Measurements from ENCODE around the gene LIMK1. TPM values are rescaled to one million over a fixed set of nuclear protein-coding genes. Genes with fewer than 3 reads are reported as not detected.
"Not testable (repeated sequence)": the region's sequence is repeated elsewhere in the genome, so short reads cannot be mapped to it uniquely, and the experiment has no call there.

LIMK1 gene
- total RNA-seq, 1 experiment from 2014 or later = 31.4 TPM

- H3K4me1 Mint-ChIP-seq (ENCODE audit: low read depth, unreplicated experiment) = no peaks in the 10 kb centered on the region
- intact Hi-C loops (cut with micrococcal nuclease; ENCODE audit: unreplicated experiment) = no loop called here
- H3K9me3 Mint-ChIP-seq (ENCODE audit: unreplicated experiment) = no peaks in the 10 kb centered on the region
- POLR2A ChIA-PET = no interaction called here
- TF ChIP-seq, protein P1, sequence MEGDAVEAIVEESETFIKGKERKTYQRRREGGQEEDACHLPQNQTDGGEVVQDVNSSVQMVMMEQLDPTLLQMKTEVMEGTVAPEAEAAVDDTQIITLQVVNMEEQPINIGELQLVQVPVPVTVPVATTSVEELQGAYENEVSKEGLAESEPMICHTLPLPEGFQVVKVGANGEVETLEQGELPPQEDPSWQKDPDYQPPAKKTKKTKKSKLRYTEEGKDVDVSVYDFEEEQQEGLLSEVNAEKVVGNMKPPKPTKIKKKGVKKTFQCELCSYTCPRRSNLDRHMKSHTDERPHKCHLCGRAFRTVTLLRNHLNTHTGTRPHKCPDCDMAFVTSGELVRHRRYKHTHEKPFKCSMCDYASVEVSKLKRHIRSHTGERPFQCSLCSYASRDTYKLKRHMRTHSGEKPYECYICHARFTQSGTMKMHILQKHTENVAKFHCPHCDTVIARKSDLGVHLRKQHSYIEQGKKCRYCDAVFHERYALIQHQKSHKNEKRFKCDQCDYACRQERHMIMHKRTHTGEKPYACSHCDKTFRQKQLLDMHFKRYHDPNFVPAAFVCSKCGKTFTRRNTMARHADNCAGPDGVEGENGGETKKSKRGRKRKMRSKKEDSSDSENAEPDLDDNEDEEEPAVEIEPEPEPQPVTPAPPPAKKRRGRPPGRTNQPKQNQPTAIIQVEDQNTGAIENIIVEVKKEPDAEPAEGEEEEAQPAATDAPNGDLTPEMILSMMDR (IDR thresholded peaks at IDR 0.05; ENCODE audit: insufficient read depth in 1 of 2, low read depth in 1 of 2, low read length in 1 of 2, severe bottlenecking in 1 of 2, unreplicated experiment in 1 of 2) = no peak
- H3K4me3 ChIP-seq (ENCODE audit: low read depth, low read length) = no peak overlapping the region
- no peaks in the 10 kb centered on the region for H3K36me3 Mint-ChIP-seq (ENCODE audit: insufficient read depth, unreplicated experiment)
- H3K27me3 Mint-ChIP-seq (ENCODE audit: insufficient read depth, unreplicated experiment) = no peaks in the 10 kb centered on the region
- no TSS peak for BruUV-seq (replicated peaks)
- H3K4me1 ChIP-seq = no peaks in the 10 kb centered on the region
- CTCF ChIA-PET = no interaction called here
- H3K36me3 ChIP-seq (ENCODE audit: control insufficient read depth, insufficient read depth, low read length) = no peaks in the 10 kb centered on the region
- no peaks in the 10 kb centered on the region for H3K9me3 ChIP-seq
- no peaks in the 10 kb centered on the region for H3K27me3 ChIP-seq (replicated peaks; ENCODE audit: control insufficient read depth, insufficient read depth, low read length)
- H3K4me3 Mint-ChIP-seq (ENCODE audit: unreplicated experiment) = no peak overlapping the region
- no peak for DNase-seq
- H3K27ac Mint-ChIP-seq (ENCODE audit: unreplicated experiment) = no peak overlapping the region
Observed at GRCh38 chr7:74042746-74043522, 40.7 kb upstream of the LIMK1 start.

GRCh38 chr7:74043523-74043951 is 40.1 kb upstream of the LIMK1 start:
- no peaks in the 10 kb centered on the region for H3K27me3 Mint-ChIP-seq (ENCODE audit: insufficient read depth, unreplicated experiment)
- intact Hi-C loops (cut with micrococcal nuclease; ENCODE audit: unreplicated experiment) = no loop called here
- H3K27ac Mint-ChIP-seq (ENCODE audit: unreplicated experiment) = no peak overlapping the region
- Histone ChIP-seq H3K27me3 (replicated peaks; ENCODE audit: control insufficient read depth, insufficient read depth, low read length) (no peaks in the 10 kb centered on the region), H3K36me3 (ENCODE audit: control insufficient read depth, insufficient read depth, low read length) (no peaks in the 10 kb centered on the region), H3K4me3 (ENCODE audit: low read depth, low read length) (no peak overlapping the region), H3K4me1 (no peaks in the 10 kb centered on the region), H3K9me3 (no peaks in the 10 kb centered on the region)
- CTCF ChIA-PET = no interaction called here
- POLR2A ChIA-PET = no interaction called here
- H3K4me1 Mint-ChIP-seq (ENCODE audit: low read depth, unreplicated experiment) = no peaks in the 10 kb centered on the region
- H3K9me3 Mint-ChIP-seq (ENCODE audit: unreplicated experiment) = no peaks in the 10 kb centered on the region
- H3K36me3 Mint-ChIP-seq (ENCODE audit: insufficient read depth, unreplicated experiment) = no peaks in the 10 kb centered on the region
- BruUV-seq (replicated peaks) = no TSS peak
- no peak overlapping the region for H3K4me3 Mint-ChIP-seq (ENCODE audit: unreplicated experiment)
- TF ChIP-seq, protein P1 (IDR thresholded peaks at IDR 0.05; ENCODE audit: insufficient read depth in 1 of 2, low read depth in 1 of 2, low read length in 1 of 2, severe bottlenecking in 1 of 2, unreplicated experiment in 1 of 2) = no peak
- no peak for DNase-seq

DNA sequence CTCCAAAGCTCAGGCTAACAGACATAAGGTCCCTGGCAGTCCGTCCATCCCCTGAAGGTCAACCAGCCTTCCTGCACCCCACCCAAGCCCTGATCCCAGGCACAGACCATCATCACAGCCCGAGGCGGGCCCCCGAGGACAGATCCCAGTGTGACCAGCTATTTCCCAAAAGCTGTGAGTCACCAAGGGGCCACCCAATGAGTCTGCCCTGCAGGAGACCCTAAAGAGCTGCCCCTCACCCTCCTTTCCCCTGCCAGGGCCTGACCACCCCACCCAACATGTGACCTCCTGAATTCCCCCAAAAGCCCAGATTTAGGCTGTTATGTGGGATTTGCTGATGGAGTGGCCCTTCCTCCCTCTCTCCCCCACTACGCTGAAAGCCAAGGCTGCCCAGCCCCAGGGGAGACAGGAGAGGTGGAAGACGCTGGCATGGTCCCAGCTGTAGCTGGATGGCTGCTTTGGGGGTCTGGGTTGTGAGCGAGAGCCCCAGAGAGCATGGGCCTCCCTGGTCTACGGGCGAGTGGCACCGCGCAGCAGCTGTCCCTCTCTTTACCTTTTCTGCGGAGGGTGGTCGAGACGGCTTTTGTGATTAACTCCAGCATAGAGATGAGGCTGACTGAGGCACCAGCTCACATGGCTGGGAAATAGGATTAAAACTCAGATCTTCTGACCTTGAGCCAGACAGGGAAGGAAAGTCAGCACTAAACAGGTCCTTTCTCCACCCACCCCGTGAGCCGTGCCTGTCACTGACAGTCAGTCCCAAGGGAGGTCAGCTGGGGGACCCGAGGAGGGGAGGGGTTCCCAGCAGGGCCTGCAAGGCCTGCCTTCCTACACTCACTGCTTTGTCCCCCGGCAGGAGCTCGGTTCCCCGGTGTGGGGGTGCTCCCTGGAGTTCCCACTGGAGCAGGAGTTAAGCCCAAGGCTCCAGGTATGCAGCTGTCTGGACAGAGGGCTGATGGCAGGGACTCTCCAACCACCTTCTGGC is 38.9 kb upstream of the LIMK1 start:
- Histone ChIP-seq H3K4me3 (ENCODE audit: low read depth, low read length) (no peak overlapping the region), H3K4me1 (no peaks in the 10 kb centered on the region), H3K9me3 (no peaks in the 10 kb centered on the region), H3K36me3 (ENCODE audit: control insufficient read depth, insufficient read depth, low read length) (no peaks in the 10 kb centered on the region), H3K27me3 (replicated peaks; ENCODE audit: control insufficient read depth, insufficient read depth, low read length) (no peaks in the 10 kb centered on the region)
- Mint-ChIP-seq H3K36me3 (ENCODE audit: insufficient read depth, unreplicated experiment) (no peaks in the 10 kb centered on the region), H3K9me3 (ENCODE audit: unreplicated experiment) (no peaks in the 10 kb centered on the region), H3K27me3 (ENCODE audit: insufficient read depth, unreplicated experiment) (no peaks in the 10 kb centered on the region), H3K27ac (ENCODE audit: unreplicated experiment) (no peak overlapping the region), H3K4me1 (ENCODE audit: low read depth, unreplicated experiment) (no peaks in the 10 kb centered on the region), H3K4me3 (ENCODE audit: unreplicated experiment) (no peak overlapping the region)
- intact Hi-C loops (cut with micrococcal nuclease; ENCODE audit: unreplicated experiment) = no loop called here
- BruUV-seq (replicated peaks) = no TSS peak
- CTCF ChIA-PET = interaction anchor here (1.1 kb wide), 1 partner anchor 18 kb away, joined by 4 read pairs; no protein-coding TSS in a partner anchor
- DNase-seq = no peak
- POLR2A ChIA-PET = no interaction called here
- TF ChIP-seq, protein P1 (IDR thresholded peaks at IDR 0.05; ENCODE audit: insufficient read depth in 1 of 2, low read depth in 1 of 2, low read length in 1 of 2, severe bottlenecking in 1 of 2, unreplicated experiment in 1 of 2) = no peak

GRCh38 chr7:74046581-74046980 is 37.0 kb upstream of the LIMK1 start:
- H3K9me3 Mint-ChIP-seq (ENCODE audit: unreplicated experiment); CTCF ChIA-PET; POLR2A ChIA-PET; H3K4me3 Mint-ChIP-seq (ENCODE audit: unreplicated experiment); H3K4me3 ChIP-seq (ENCODE audit: low read depth, low read length); H3K27ac Mint-ChIP-seq (ENCODE audit: unreplicated experiment); BruUV-seq (replicated peaks); H3K4me1 Mint-ChIP-seq (ENCODE audit: low read depth, unreplicated experiment); H3K36me3 Mint-ChIP-seq (ENCODE audit: insufficient read depth, unreplicated experiment); intact Hi-C loops (cut with micrococcal nuclease; ENCODE audit: unreplicated experiment); DNase-seq; H3K4me1 ChIP-seq; H3K27me3 ChIP-seq (replicated peaks; ENCODE audit: control insufficient read depth, insufficient read depth, low read length); H3K9me3 ChIP-seq; H3K27me3 Mint-ChIP-seq (ENCODE audit: insufficient read depth, unreplicated experiment); H3K36me3 ChIP-seq (ENCODE audit: control insufficient read depth, insufficient read depth, low read length): not testable (repeated sequence)

Measured in Caco-2 (cell line).